AG09309 (cell line): ENCODE results near the gene UQCC2.

Experiments
- DNase-seq: peaks from one replicate; pipeline ENCODE4 v3.0.0-alpha.2; 2010; ENCODE audit warnings: low read depth
- H3K4me3 ChIP-seq: 2 replicates; pipeline ENCODE4 v1.5.1; 2011; ENCODE audit warnings: mild to moderate bottlenecking, low read depth, low read length, moderate library complexity; ENCODE audit not compliant: control insufficient read depth
- CTCF ChIP-seq: IDR thresholded peaks from 2 replicates; pipeline ENCODE4 v1.5.1; 2011; ENCODE audit warnings: mild to moderate bottlenecking, low read depth, low read length, inconsistent platforms; ENCODE audit not compliant: insufficient read depth, control insufficient read depth; ENCODE audit errors: missing control alignments

The UQCC2 gene

GRCh38 chr6:33708516-33709204 lies 2.8 kb downstream of the UQCC2 start:
- no peak for TF ChIP-seq CTCF
- no peak for DNase-seq
- H3K4me3 ChIP-seq: no peak overlapping the region

- no peak for DNase-seq
- TF ChIP-seq CTCF: no peak
- no peak overlapping the region for H3K4me3 ChIP-seq
These were observed 3.7 kb downstream of the UQCC2 start for GRCh38 chr6:33707771-33708170.

GRCh38 chr6:33705955-33706725 lies 5.4 kb downstream of the UQCC2 start:
- TF ChIP-seq CTCF: no peak

GRCh38 chr6:33705268-33705885 lies 6.1 kb downstream of the UQCC2 start:
- no peak for TF ChIP-seq CTCF
- DNase-seq: no peak

More at GRCh38 chr6:33705955-33706725, 5.4 kb downstream of the UQCC2 start:
- DNase-seq: no peak
- H3K4me3 ChIP-seq: no peak overlapping the region

GRCh38 chr6:33704215-33705066 lies 7.1 kb downstream of the UQCC2 start:
- no peak overlapping the region for H3K4me3 ChIP-seq
- no peak for TF ChIP-seq CTCF
- no peak for DNase-seq

More at GRCh38 chr6:33705268-33705885, 6.1 kb downstream of the UQCC2 start:
- H3K4me3 ChIP-seq: no peak overlapping the region
